Inferior parietal cortex (tissue), 1 donor: ENCODE measurements around the gene HMGA1.

Source experiments
- DNase-seq: peaks from one replicate; pipeline ENCODE4 v3.0.0-alpha.2; 2016; ENCODE audit errors: extremely low spot score

The HMGA1 gene

GRCh38 chr6:34223956-34224940 lies 12.4 kb upstream of the HMGA1 start:
- DNase-seq = peak; percentile 84

- no peak for DNase-seq
These were observed 11.1 kb upstream of the HMGA1 start for GRCh38 chr6:34225551-34225950.

- DNase-seq = no peak
These were observed 10.6 kb upstream of the HMGA1 start for GRCh38 chr6:34226066-34226465.

- DNase-seq = no peak
These were observed 9.7 kb upstream of the HMGA1 start for GRCh38 chr6:34226731-34227586.

- DNase-seq = no peak
These were observed 8.8 kb upstream of the HMGA1 start for GRCh38 chr6:34227761-34228421.

- no peak for DNase-seq
These were observed 6.8 kb upstream of the HMGA1 start for GRCh38 chr6:34229877-34230276.

GRCh38 chr6:34230653-34231371 lies 5.9 kb upstream of the HMGA1 start:
- DNase-seq = no peak

GRCh38 chr6:34231566-34232336 lies 4.9 kb upstream of the HMGA1 start:
- no peak for DNase-seq

- no peak for DNase-seq
These were observed 3.8 kb upstream of the HMGA1 start for GRCh38 chr6:34232901-34233300.

- DNase-seq = no peak
These were observed 2.8 kb upstream of the HMGA1 start for GRCh38 chr6:34233867-34234266.

GRCh38 chr6:34234667-34235306 lies 1.9 kb upstream of the HMGA1 start:
- no peak for DNase-seq

- DNase-seq = no peak
These were observed 1.2 kb upstream of the HMGA1 start for GRCh38 chr6:34235307-34236130.

GRCh38 chr6:34236131-34236442 lies 586 bp upstream of the HMGA1 start:
- DNase-seq = no peak

- DNase-seq = no peak
These were observed 646 bp downstream of the HMGA1 start for GRCh38 chr6:34237316-34237721.

GRCh38 chr6:34237722-34238584 lies 1.3 kb downstream of the HMGA1 start:
- peak; percentile 47 for DNase-seq

GRCh38 chr6:34238585-34239499 lies 2.2 kb downstream of the HMGA1 start:
- DNase-seq = no peak

- DNase-seq = no peak
These were observed 2.8 kb downstream of the HMGA1 start for GRCh38 chr6:34239500-34239825.
